22Rv1 (cell line): ENCODE data around the gene WIPF3.

Experiments used
- ZFX ChIP-seq: fragments of 450-650 bp; IDR thresholded peaks from 2 replicates; pipeline ENCODE4 v1.6.1; 2017; ENCODE audit warnings: antibody characterized with exemption, borderline replicate concordance
- TF ChIP-seq, protein P1 (sequence below): fragments of 450-650 bp; IDR thresholded peaks from 2 replicates; pipeline ENCODE4 v1.5.1; 2017; ENCODE audit warnings: mild to moderate bottlenecking

DNA sequence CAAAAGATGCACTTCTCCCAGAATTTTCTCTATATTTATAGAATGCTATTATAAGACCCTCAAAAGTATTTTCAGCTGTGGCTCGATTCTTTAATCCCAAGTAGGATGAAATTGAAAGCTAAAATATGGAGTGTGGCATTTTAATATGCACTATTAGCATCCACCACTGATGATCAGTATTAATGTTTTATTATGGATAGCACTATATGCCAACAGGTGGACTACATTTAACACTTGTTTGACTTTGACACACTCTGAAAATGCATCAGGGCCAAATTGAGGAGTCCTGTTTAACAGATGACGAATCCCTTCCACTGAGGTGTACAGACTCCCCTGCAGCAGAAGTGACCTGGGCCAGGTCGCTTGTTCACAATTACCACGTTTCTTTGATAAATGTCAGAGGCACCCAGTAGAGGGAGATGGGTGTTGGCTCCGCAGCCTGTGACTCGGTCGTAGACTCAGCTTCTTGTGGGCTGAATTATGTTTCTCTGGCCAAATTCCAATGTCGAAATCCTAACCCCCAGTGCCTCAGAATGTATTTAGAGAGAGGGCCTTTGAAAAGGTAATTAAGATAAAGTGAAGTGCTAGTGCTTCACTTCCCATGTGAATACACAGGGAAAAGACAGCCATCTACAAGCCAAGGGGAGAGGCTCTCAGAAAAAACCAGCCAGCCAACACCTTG lies 48.1 kb downstream of the WIPF3 start:
- TF ChIP-seq, protein P1, sequence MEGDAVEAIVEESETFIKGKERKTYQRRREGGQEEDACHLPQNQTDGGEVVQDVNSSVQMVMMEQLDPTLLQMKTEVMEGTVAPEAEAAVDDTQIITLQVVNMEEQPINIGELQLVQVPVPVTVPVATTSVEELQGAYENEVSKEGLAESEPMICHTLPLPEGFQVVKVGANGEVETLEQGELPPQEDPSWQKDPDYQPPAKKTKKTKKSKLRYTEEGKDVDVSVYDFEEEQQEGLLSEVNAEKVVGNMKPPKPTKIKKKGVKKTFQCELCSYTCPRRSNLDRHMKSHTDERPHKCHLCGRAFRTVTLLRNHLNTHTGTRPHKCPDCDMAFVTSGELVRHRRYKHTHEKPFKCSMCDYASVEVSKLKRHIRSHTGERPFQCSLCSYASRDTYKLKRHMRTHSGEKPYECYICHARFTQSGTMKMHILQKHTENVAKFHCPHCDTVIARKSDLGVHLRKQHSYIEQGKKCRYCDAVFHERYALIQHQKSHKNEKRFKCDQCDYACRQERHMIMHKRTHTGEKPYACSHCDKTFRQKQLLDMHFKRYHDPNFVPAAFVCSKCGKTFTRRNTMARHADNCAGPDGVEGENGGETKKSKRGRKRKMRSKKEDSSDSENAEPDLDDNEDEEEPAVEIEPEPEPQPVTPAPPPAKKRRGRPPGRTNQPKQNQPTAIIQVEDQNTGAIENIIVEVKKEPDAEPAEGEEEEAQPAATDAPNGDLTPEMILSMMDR = no peak
- TF ChIP-seq ZFX = no peak
